ENCODE measurements around the gene RGS3.
"Not testable (repeated sequence)": the region's sequence is repeated elsewhere in the genome, so short reads cannot be mapped to it uniquely, and the experiment has no call there.

RGS3 gene

GRCh38 chr9:113463418-113464285 is at the start of gene RGS3:
Gene RGS3 (plus strand): TSS chr9:113463727. CDS start chr9:113463803, 76 bp downstream.
- DNase-seq: no peak

- DNase-seq: peak; percentile 71
These were observed 47.3 kb upstream of the RGS3 start for GRCh38 chr9:113416149-113416721.

DNA sequence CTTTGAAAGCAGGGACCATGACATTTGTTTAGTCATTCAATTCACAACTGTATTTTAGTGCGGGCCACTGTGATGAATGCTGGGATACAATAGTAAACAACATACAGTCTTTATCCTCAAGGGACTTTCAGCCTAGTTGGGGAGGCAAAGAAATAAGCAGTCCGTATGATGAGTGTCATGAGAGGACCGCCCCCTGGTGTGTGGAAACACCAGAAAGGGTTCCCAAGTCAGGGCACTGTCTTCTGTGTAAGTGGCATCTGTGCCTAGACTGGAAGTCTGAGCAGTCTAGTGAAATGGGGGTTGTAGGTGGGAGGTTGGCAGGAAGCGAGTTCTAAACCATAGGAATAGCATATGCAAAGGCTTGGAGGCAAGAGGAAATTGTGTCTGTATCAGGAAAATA is 46.2 kb upstream of the RGS3 start:
- DNase-seq: no peak

DNA sequence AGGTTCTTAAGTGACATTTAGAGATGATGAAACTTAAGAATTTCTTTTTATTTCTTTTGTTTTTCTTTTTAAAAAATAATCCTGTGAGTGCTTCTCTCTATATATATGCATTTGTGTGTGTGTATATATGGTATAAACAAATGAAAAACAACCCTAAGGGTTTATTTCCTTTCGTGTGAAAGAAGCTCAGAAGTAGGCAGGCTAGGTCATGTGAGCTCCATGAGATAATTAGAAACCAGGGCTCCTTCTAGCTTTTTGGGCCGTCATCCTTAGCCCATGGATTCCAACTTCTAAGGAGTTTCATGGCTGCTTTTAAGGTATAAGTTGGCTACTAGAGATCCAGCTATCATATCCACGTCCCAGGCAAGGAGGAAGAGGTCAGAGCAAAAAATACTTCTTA is 41.8 kb upstream of the RGS3 start:
- no peak for DNase-seq

- DNase-seq: no peak
These were observed 38.5 kb upstream of the RGS3 start for GRCh38 chr9:113425072-113425471.

DNA sequence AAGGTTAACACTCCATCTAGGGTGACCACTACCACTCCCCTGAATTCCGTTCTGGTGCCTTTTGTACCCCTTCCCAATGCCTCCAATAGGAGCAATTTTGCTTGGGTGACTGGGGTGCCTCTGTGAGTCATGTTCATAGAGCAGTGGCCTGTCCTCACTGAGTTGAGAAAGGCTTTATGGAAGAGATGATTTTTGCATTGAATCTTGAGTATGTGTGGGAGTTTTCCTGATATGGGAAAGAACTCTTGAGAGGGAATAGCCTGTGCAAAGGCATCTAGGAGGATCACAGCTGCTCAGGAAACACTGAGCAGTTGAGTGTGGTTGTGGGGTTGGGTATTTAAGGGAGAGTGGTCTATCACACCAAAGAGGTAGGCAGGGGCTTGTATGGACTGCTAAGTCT is 36.8 kb upstream of the RGS3 start:
- no peak for DNase-seq

GRCh38 chr9:113427629-113428028 is 35.9 kb upstream of the RGS3 start:
- no peak for DNase-seq

GRCh38 chr9:113428062-113428615 is 35.4 kb upstream of the RGS3 start:
- DNase-seq: no peak

GRCh38 chr9:113431191-113431590 is 32.3 kb upstream of the RGS3 start:
- DNase-seq: no peak

GRCh38 chr9:113436728-113437515 is 26.6 kb upstream of the RGS3 start:
- DNase-seq: no peak

GRCh38 chr9:113437716-113438115 is 25.8 kb upstream of the RGS3 start:
- not testable (repeated sequence) for DNase-seq

DNA sequence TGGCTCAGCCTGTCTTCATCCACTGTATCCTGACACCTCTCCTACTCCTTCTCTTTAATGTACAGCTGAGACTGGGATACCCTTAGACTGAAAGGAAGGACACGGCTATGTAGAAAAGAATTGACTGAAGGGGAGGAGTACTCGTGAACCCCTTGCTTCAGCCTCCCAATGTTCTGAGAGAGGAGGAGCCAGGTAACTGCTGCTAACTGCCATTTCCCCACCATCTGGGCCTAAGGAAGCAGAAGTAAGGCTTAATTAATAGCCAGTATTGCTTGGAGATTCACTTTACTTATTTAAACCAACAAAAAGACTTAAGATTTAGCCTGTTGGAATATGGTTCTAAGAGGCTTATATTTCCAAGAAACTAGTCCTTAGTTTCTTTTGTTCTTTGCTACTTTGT is 18.8 kb upstream of the RGS3 start:
- no peak for DNase-seq

- DNase-seq: no peak
These were observed 17.2 kb upstream of the RGS3 start for GRCh38 chr9:113446323-113446740.

DNA sequence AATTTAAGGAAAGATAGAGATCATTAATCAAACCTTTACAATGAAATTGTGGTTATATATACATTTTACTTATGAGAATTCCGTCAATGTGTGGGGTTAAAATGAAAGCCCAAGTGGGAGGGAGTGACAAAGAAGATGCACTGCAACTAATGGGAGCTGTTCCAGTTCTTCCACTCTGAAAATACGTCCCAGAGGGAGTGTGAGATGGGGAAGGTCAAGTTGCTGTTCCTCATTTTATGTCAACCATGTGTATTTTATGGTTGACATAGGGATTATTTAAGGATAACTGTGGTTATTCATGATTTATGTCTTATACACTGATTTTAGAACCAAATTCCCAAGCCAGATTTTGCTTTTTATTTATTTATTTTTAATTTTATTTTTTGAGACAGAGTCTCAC is 14.2 kb upstream of the RGS3 start:
- no peak for DNase-seq

- no peak for DNase-seq
These were observed 11.4 kb upstream of the RGS3 start for GRCh38 chr9:113452113-113452605.

- peak; percentile 41 for DNase-seq
These were observed 8.4 kb upstream of the RGS3 start for GRCh38 chr9:113454914-113455761.

DNA sequence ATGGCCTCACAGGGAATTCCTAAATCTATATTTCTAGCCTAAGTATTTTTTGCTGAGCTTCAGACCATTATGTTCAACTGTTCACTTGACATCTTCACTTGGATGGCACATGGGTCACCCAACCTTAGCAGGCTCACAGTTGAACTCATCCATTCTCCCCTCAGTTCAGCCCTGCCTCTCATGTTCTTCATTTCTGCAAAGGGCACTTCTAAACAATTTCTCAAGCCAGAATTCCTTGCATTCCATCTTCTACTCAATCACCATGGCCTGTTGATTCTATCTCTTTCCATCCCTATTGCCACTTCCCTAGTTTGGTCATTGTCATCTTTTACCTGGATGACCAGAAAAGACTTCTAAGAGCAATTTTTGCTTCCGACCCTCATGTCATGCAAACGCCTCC is 7.3 kb upstream of the RGS3 start:
- DNase-seq: no peak

DNA sequence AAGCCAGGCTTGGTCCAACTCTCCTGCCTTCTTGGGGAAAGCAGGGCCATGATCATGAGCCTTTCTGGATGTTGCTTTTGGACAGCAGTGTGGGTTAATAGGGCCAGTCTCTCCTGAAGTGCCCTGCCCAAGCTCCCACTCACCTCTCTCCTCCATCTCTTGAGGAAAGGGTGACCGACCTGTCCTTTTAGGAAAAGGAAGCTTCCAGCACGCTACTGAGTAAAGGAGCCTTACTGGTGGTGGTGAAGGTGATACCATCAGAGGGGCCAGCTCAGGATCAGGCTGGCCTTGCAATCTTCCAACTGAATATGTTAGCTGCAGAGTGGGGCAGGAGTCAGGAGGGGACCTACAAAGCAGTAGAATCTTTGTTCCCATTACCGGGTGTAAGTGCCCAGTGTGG is 2.2 kb upstream of the RGS3 start:
- DNase-seq: no peak

DNA sequence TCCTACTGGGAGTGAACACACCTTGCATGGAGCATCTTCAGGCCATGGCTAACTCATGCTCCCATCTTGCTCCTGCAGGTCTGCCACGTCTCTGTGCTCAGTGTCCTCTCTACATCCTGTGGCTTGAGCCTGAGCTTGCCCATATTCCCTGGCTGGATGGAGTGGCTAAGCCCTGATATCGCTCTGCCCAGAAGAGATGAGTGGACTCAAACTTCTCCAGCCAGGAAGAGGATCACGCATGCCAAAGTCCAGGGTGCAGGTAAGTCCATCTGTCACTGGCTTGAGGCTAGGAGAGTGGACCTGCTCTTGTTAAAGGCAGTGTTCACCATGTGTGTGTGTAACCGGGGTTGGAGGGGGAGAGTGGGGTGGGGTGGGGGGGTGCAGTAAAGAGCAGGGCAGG is 1.6 kb upstream of the RGS3 start:
- DNase-seq: no peak

GRCh38 chr9:113462781-113463286 is 693 bp upstream of the RGS3 start:
- DNase-seq: peak; percentile 74

DNA sequence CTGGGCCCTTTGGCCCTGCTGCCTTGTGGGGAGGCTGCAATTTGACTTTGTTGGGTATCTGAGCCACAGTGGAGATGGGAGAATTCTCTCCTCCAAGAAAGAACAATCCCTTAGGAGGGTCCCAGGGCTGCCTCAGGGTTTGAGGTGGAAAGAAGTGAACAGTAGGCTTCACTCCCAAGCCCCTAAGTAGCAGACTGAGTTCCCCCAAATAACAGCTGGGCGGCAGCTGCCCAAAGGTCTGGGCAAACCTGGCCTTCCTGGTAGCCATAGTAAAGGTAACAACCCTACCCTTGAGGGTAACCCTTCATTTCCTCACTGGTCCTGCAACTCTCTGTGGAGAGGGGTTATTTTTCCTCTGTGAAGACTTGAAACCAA is 746 bp downstream of the RGS3 start:
- no peak for DNase-seq

GRCh38 chr9:113465599-113466140 is 2.1 kb downstream of the RGS3 start:
- DNase-seq: no peak
